IMR-90 (cell line): ENCODE measurements around the gene SINHCAF.

Experiments
- BHLHE40 ChIP-seq: fragments of 150-350 bp; IDR thresholded peaks from 2 replicates; pipeline ENCODE4 v1.6.1; 2016; ENCODE audit warnings: mild to moderate bottlenecking, low read depth, low read length
- POLR2A ChIP-seq: IDR thresholded peaks from 2 replicates; pipeline ENCODE4 v1.6.1; 2012; ENCODE audit warnings: mild to moderate bottlenecking, low read depth, low read length
- RCOR1 ChIP-seq: IDR thresholded peaks from 2 replicates; pipeline ENCODE4 v1.6.1; 2012; ENCODE audit warnings: mild to moderate bottlenecking, low read length, improper control_type of control experiment; ENCODE audit not compliant: insufficient replicate concordance
- RFX5 ChIP-seq: IDR thresholded peaks from 2 replicates; pipeline ENCODE4 v1.8.0; 2012; ENCODE audit warnings: low read depth, mild to moderate bottlenecking, low read length, moderate library complexity
- SMC3 ChIP-seq: fragments of 150-350 bp; IDR thresholded peaks from 2 replicates; pipeline ENCODE4 v1.6.1; 2016; ENCODE audit warnings: low read depth, mild to moderate bottlenecking, antibody characterized with exemption, low read length, moderate library complexity
- TF ChIP-seq, protein P1 (sequence below): conservative IDR thresholded peaks from 2 replicates; pipeline ENCODE4 v1.5.1; 2012; ENCODE audit warnings: mild to moderate bottlenecking, low read depth, low read length, improper control_type of control experiment
- TF ChIP-seq, protein P2 (sequence below): fragments of 150-350 bp; IDR thresholded peaks from 2 replicates; pipeline ENCODE4 v1.6.1; 2017; ENCODE audit warnings: mild to moderate bottlenecking, antibody characterized with exemption, low read length, low read depth

DNA sequence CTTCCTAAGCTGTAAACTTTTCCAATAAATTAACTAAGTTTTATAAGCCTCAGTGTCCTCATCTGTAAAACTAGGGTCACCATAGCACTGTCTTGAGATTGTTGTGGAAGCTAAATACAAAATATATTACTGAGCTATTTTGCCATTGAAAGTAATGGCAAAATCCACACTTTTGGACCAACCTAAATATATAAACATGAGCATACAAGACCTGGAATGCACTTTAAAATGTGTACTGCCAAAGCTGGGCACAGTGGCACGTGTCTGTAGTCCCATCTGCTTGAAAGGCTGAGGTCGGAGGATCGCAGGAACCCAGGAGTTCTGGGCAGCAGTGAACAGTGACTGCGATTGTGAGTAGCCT, 29.8 kb upstream of the SINHCAF start:
- TF ChIP-seq, protein P1, sequence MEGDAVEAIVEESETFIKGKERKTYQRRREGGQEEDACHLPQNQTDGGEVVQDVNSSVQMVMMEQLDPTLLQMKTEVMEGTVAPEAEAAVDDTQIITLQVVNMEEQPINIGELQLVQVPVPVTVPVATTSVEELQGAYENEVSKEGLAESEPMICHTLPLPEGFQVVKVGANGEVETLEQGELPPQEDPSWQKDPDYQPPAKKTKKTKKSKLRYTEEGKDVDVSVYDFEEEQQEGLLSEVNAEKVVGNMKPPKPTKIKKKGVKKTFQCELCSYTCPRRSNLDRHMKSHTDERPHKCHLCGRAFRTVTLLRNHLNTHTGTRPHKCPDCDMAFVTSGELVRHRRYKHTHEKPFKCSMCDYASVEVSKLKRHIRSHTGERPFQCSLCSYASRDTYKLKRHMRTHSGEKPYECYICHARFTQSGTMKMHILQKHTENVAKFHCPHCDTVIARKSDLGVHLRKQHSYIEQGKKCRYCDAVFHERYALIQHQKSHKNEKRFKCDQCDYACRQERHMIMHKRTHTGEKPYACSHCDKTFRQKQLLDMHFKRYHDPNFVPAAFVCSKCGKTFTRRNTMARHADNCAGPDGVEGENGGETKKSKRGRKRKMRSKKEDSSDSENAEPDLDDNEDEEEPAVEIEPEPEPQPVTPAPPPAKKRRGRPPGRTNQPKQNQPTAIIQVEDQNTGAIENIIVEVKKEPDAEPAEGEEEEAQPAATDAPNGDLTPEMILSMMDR = no peak
- TF ChIP-seq, protein P2, sequence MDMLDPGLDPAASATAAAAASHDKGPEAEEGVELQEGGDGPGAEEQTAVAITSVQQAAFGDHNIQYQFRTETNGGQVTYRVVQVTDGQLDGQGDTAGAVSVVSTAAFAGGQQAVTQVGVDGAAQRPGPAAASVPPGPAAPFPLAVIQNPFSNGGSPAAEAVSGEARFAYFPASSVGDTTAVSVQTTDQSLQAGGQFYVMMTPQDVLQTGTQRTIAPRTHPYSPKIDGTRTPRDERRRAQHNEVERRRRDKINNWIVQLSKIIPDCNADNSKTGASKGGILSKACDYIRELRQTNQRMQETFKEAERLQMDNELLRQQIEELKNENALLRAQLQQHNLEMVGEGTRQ = no peak
- TF ChIP-seq POLR2A = no peak
- no peak for TF ChIP-seq RFX5
- no peak for TF ChIP-seq BHLHE40
- no peak for TF ChIP-seq RCOR1
- TF ChIP-seq SMC3 = no peak
